Camera-type eye (tissue), 1 donor: ENCODE measurements around the gene CDH3. TPM values are rescaled to one million over a fixed set of nuclear protein-coding genes. Genes with fewer than 3 reads are reported as not detected.

Experiments used
- total RNA-seq: library from RNA; depleted of rRNA; stranded (reverse); fragments of >200 nt; gene quantifications from one replicate; pipeline ENCODE4 v1.2.3, GENCODE V29; 2014

Gene CDH3
- total RNA-seq, result 24.2 TPM

GRCh38 chr16:68644715-68645493, at the start of gene CDH3:
Gene CDH3, plus strand, starts transcription at chr16:68645310. Its CDS starts 70 bp downstream, at chr16:68645380.

GRCh38 chr16:68737046-68737729, 92.1 kb downstream of the CDH3 start, which contains the start of gene CDH1:
Gene CDH1, plus strand, starts transcription at chr16:68737292. Its CDS starts 124 bp downstream, at chr16:68737416.

Other genes starting within 250 kb of the CDH3 start
- gene SMPD3, start 196.8 kb upstream of the CDH3 start, total RNA-seq, result 34.7 TPM
- gene ZFP90, start 106.0 kb upstream of the CDH3 start, total RNA-seq, result 94.9 TPM
- gene CDH1, start 92.0 kb downstream of the CDH3 start, total RNA-seq, result 15.0 TPM
- 34.4 TPM for gene TANGO6, start 198.2 kb downstream of the CDH3 start, total RNA-seq